ENCODE measurements around the gene SPEF2. TPM values are rescaled to one million over a fixed set of nuclear protein-coding genes. Genes with fewer than 3 reads are reported as not detected.
A peak's percentile ranks its signal among the peaks of the same experiment; 100 is the strongest.
"Not testable (repeated sequence)": the region's sequence is repeated elsewhere in the genome, so short reads cannot be mapped to it uniquely, and the experiment has no call there.

Gene SPEF2
- total and polyA plus RNA-seq, 2 donors from 2014 or later: 7.1 to 19.1 TPM

DNA sequence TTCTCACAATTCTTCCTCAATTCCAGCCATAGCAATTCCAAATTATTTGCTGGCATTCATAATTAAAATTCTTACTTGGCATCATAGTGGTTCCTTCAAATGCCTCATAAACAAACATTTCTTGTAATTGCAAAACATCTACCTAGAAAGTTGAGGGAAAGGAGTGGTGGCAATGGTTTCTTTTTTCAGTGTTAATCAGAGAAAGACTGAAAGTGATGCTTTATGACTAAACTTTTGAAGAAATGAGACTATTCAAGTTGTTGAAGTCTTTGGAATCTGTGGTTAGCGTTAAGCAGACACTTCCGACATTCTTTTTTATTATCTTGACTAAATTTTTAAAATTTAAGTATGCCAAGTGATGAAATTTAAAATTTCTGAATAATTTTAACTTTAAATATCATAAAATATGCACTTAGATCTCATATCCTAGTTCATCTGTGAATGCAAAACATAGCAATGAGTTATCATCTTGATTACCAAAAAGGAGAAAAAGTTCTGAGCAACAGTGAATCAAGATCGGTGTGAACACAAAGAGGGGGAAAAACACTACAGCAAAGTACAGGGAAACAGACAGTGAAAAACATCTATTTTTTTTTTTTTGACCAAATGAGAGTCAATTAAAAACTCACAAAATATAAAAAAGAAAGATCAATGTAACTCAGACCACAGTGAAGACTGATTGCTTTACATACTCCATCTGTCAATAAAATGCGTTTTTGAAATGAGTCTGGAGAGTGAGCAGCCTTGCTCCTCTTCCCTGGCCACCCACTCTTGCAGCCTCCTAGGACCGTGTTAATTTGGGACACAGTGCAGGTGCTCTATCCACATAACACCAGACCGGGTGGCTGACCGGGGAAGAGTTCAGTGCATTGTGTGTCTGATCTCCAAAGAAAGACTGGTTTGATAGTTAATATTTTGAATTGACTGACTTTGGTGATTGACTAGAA lies 218.4 kb downstream of the SPEF2 start:
- intact Hi-C loops (cut with DNase I): no loop called here
- H3K27ac ChIP-seq (ENCODE audit: low read depth in 2 of 2, low read length in 2 of 2): no peak overlapping the region
- no peaks in the 10 kb centered on the region for H3K27me3 ChIP-seq (ENCODE audit: control insufficient read depth, insufficient read depth, low read length)
- DNase-seq (no peak), FAIRE-seq (no peak)
- no peaks in the 10 kb centered on the region for H3K36me3 ChIP-seq (ENCODE audit: control insufficient read depth in 2 of 3, insufficient read depth in 3 of 3, low read length in 3 of 3)
- no peaks in the 10 kb centered on the region for H3K4me1 ChIP-seq (ENCODE audit: control insufficient read depth in 2 of 3, insufficient read depth in 2 of 3, low read depth in 1 of 3, low read length in 3 of 3)
- no peak overlapping the region for H3K4me3 ChIP-seq (ENCODE audit: low read length in 3 of 3)
- H3K9ac ChIP-seq (ENCODE audit: low read length in 3 of 3): no peak overlapping the region
- TF ChIP-seq, protein P1, sequence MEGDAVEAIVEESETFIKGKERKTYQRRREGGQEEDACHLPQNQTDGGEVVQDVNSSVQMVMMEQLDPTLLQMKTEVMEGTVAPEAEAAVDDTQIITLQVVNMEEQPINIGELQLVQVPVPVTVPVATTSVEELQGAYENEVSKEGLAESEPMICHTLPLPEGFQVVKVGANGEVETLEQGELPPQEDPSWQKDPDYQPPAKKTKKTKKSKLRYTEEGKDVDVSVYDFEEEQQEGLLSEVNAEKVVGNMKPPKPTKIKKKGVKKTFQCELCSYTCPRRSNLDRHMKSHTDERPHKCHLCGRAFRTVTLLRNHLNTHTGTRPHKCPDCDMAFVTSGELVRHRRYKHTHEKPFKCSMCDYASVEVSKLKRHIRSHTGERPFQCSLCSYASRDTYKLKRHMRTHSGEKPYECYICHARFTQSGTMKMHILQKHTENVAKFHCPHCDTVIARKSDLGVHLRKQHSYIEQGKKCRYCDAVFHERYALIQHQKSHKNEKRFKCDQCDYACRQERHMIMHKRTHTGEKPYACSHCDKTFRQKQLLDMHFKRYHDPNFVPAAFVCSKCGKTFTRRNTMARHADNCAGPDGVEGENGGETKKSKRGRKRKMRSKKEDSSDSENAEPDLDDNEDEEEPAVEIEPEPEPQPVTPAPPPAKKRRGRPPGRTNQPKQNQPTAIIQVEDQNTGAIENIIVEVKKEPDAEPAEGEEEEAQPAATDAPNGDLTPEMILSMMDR (IDR thresholded peaks at IDR 0.05; ENCODE audit: borderline replicate concordance, extremely low read depth, insufficient read depth): no peak
- H3K9me3 ChIP-seq (ENCODE audit: control insufficient read depth in 2 of 3, insufficient read depth in 1 of 3, low read length in 3 of 3): no peaks in the 10 kb centered on the region

- TF ChIP-seq, protein P1 (IDR thresholded peaks at IDR 0.05; ENCODE audit: borderline replicate concordance, extremely low read depth, insufficient read depth): no peak
- no peaks in the 10 kb centered on the region for H3K36me3 ChIP-seq (ENCODE audit: control insufficient read depth in 2 of 3, insufficient read depth in 3 of 3, low read length in 3 of 3)
- H3K27ac ChIP-seq (ENCODE audit: low read depth in 2 of 2, low read length in 2 of 2): no peak overlapping the region
- no peak for FAIRE-seq
- intact Hi-C loops (cut with DNase I): no loop called here
- H3K9ac ChIP-seq (ENCODE audit: low read length in 3 of 3): no peak overlapping the region
- no peaks in the 10 kb centered on the region for H3K4me1 ChIP-seq (ENCODE audit: control insufficient read depth in 2 of 3, insufficient read depth in 2 of 3, low read depth in 1 of 3, low read length in 3 of 3)
- H3K9me3 ChIP-seq (ENCODE audit: control insufficient read depth in 2 of 3, insufficient read depth in 1 of 3, low read length in 3 of 3): no peaks in the 10 kb centered on the region
- no peak overlapping the region for H3K4me3 ChIP-seq (ENCODE audit: low read length in 3 of 3)
- DNase-seq: no peak
- H3K27me3 ChIP-seq (ENCODE audit: control insufficient read depth, insufficient read depth, low read length): no peaks in the 10 kb centered on the region
These were observed 220.8 kb downstream of the SPEF2 start for GRCh38 chr5:35838370-35839042.

GRCh38 chr5:35842856-35843255 lies 225.2 kb downstream of the SPEF2 start:
- TF ChIP-seq, protein P1 (IDR thresholded peaks at IDR 0.05; ENCODE audit: borderline replicate concordance, extremely low read depth, insufficient read depth): no peak
- no peaks in the 10 kb centered on the region for H3K27me3 ChIP-seq (ENCODE audit: control insufficient read depth, insufficient read depth, low read length)
- DNase-seq (no peak), FAIRE-seq (peak; percentile 64)
- H3K27ac ChIP-seq (ENCODE audit: low read depth in 2 of 2, low read length in 2 of 2): no peak overlapping the region
- peaks cover 0 to 3% (median 0%) of the 10 kb centered on the region in 3 donors for H3K9me3 ChIP-seq (ENCODE audit: control insufficient read depth in 2 of 3, insufficient read depth in 1 of 3, low read length in 3 of 3)
- H3K36me3 ChIP-seq (ENCODE audit: control insufficient read depth in 2 of 3, insufficient read depth in 3 of 3, low read length in 3 of 3): no peaks in the 10 kb centered on the region
- intact Hi-C loops (cut with DNase I): no loop called here
- no peaks in the 10 kb centered on the region for H3K4me1 ChIP-seq (ENCODE audit: control insufficient read depth in 2 of 3, insufficient read depth in 2 of 3, low read depth in 1 of 3, low read length in 3 of 3)
- no peak overlapping the region for H3K4me3 ChIP-seq (ENCODE audit: low read length in 3 of 3)
- H3K9ac ChIP-seq (ENCODE audit: low read length in 3 of 3): no peak overlapping the region

DNA sequence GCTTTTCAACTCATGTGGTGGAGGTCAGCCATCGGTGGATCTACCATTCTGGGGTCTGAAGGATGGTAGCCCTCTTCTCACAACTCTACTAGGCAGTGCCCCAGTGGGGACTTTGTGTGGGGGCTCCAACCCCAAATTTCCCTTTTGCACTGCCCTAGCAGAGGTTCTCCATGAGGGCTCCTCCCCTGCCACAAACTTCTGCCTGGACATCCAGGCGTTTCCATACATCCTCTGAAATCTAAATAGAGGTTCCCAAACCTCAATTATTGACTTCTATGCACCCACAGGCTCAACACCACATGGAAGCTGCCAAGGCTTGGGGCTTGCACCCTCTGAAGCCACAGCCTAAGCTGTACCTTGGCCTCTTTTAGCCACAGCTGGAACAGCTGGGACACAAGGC lies 227.8 kb downstream of the SPEF2 start:
- not testable (repeated sequence) for DNase-seq, FAIRE-seq

More for the DNA sequence above, 227.8 kb downstream of the SPEF2 start:
- H3K27ac ChIP-seq (ENCODE audit: low read depth in 2 of 2, low read length in 2 of 2); H3K4me3 ChIP-seq (ENCODE audit: low read length in 3 of 3); intact Hi-C loops (cut with DNase I); H3K4me1 ChIP-seq (ENCODE audit: control insufficient read depth in 2 of 3, insufficient read depth in 2 of 3, low read depth in 1 of 3, low read length in 3 of 3); H3K36me3 ChIP-seq (ENCODE audit: control insufficient read depth in 2 of 3, insufficient read depth in 3 of 3, low read length in 3 of 3); H3K9me3 ChIP-seq (ENCODE audit: control insufficient read depth in 2 of 3, insufficient read depth in 1 of 3, low read length in 3 of 3); H3K27me3 ChIP-seq (ENCODE audit: control insufficient read depth, insufficient read depth, low read length); H3K9ac ChIP-seq (ENCODE audit: low read length in 3 of 3): not testable (repeated sequence)

Measured in kidney (tissue), 14 donors.